22Rv1 (cell line): ENCODE results near the gene ADAP1.

Experiments
- H3K27ac ChIP-seq: fragments of 450-650 bp; 2 replicates; pipeline ENCODE4 v1.5.1; 2017
- CTCF ChIP-seq: fragments of 450-650 bp; IDR thresholded peaks from 2 replicates; pipeline ENCODE4 v1.5.1; 2017; ENCODE audit warnings: mild to moderate bottlenecking
- ZFX ChIP-seq: fragments of 450-650 bp; IDR thresholded peaks from 2 replicates; pipeline ENCODE4 v1.6.1; 2017; ENCODE audit warnings: antibody characterized with exemption, borderline replicate concordance

The ADAP1 gene

GRCh38 chr7:917255-918117 is 37.0 kb downstream of the ADAP1 start:
- H3K27ac ChIP-seq: no peak overlapping the region
- no peak for TF ChIP-seq ZFX
- no peak for TF ChIP-seq CTCF

DNA sequence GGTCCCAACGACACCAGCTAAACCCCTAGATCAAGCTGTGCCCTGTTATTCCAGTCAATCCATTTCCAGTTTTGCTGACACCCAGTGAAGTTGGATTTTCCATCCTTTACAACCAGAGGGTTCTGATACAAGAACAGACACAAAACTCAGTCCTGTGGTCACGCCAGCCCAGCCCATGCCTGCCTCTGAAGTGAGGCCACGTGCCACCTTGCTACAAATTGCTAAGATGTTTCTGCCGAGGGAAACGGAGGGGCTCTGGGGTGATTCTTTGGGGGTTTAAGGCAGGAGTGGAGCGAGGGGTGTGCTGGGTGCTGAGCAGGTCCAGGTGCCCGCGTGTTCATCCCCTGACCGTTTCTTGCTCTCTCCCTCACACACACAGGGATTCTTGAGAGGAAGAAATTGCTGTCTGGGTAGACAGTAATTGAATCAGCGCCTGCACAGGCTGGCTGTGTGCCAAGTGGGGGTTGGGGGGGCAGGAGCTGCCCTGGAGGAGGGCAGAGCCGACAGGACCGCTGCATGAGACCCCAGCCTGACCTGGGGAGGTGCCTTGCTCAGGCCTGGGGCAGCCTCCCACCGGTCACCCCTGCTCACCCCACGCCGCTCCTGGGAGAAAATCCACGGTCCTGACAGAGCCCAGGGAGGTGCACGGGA is 38.1 kb downstream of the ADAP1 start:
- no peak for TF ChIP-seq ZFX
- no peak for TF ChIP-seq CTCF
- H3K27ac ChIP-seq: no peak overlapping the region

DNA sequence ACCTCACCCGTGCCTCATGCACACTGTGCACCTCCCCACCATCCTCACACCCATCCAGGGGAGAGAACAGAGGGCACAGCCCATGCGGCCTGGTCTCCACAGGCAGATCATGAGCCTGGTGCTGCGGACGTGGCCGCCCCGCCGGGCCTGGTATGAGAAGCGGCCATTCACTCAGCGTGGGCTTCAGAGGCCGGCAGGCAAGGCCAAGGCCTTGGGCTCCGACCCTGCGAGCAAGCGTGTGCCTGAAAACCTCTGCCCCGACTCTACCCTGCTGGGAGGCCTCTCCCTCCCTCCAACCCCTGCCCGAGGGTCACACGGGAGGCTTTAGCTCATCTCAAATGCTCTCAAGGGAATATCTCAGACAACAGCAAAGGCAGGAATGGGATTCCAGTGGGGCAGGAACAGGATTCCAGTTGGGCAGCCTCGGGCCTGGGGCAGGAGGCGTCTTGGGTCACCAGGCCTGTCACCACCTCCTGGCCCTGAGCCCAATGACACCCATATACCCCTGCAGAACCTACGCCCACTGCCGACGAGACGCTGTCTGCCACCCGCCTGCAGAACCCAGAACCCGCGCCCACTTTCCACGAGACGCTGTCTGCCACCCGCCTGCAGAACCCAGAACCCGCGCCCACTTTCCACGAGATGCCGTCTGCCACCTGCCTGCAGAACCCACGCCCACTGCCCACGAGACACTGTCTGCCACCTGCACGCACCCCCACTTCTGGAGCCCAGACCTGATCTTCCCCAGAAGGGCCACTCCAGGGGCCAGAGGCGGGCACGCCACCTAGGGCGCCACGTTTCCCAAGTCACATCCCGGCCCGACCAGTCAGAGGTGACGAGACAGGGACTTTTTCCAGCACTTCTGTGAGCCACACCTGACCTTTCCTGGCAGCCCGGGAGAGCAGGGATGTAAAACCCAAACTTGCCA is 38.9 kb downstream of the ADAP1 start:
- H3K27ac ChIP-seq: no peak overlapping the region
- TF ChIP-seq CTCF: no peak
- TF ChIP-seq ZFX: no peak

- no peak overlapping the region for H3K27ac ChIP-seq
Measured at GRCh38 chr7:914521-915194, 39.8 kb downstream of the ADAP1 start.

GRCh38 chr7:913736-914520 is 40.6 kb downstream of the ADAP1 start:
- H3K27ac ChIP-seq: no peak overlapping the region
- TF ChIP-seq CTCF (no peak), ZFX (no peak)

More at GRCh38 chr7:914521-915194, 39.8 kb downstream of the ADAP1 start:
- TF ChIP-seq ZFX: no peak
- no peak for TF ChIP-seq CTCF
